ENCODE data around the gene ZNF618.

ZNF618 gene

DNA sequence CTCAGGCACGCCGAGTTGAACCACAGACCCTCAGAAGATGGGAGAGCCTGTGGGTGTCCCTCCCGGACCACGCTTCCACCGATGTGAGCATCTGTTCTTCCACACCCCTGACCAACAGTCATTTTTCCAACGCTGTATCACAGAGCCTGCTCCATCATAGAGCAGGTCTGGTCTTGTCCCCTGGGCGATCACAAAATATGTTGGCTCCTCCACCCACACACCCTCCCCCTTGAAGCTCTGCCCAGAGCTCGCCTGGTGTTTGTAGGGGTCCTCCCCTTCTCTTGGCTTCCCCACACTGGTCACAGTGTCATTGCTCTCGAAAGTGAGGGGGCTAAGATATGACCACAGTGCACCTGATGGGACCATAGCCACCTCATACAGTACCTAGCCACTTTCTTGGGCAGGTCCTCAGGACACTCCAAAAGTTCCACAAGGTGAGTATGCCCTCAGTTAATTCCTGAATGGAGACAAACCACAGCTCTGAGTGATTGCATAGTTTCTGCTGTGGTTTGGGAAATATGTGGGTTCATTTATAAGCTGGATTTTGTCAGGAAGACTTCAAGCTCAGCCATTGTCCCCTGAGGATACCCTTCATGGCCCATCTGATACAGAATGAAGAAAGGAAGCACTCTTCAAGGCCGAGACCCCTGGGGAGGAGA lies 3.5 kb upstream of the ZNF618 start:
- no peak for DNase-seq (ENCODE audit: low read depth)
- H3K4me3 ChIP-seq (ENCODE audit: low read depth, low read length), result no peak overlapping the region
- TF ChIP-seq CTCF (IDR thresholded peaks at IDR 0.05; ENCODE audit: low read depth, low read length, missing control alignments), result no peak

DNA sequence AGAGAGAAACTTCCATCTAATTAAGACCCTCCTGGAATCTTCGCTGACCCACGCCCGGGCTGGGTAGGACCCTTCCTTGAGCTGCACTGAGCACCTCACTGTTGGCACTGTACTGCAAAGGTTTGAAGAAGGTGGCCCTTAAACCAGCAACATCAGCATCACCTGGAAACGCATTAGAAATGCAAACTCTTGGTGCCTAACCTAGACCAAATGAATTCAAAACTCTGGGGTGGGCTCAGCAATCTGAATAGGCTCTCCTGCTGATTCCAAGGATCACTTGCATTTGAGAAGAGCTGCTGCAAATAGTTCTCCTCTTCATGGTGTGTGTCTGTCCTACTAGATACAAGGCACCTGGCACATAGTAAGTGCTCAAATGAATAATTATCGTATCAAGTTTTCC lies 2.7 kb upstream of the ZNF618 start:
- H3K4me3 ChIP-seq (ENCODE audit: low read depth, low read length), result no peak overlapping the region
- TF ChIP-seq CTCF (IDR thresholded peaks at IDR 0.05; ENCODE audit: low read depth, low read length, missing control alignments), result no peak
- no peak for DNase-seq (ENCODE audit: low read depth)

GRCh38 chr9:113873926-113874325 lies 2.2 kb upstream of the ZNF618 start:
- H3K4me3 ChIP-seq (ENCODE audit: low read depth, low read length), result no peak overlapping the region
- no peak for TF ChIP-seq CTCF (IDR thresholded peaks at IDR 0.05; ENCODE audit: low read depth, low read length, missing control alignments)
- DNase-seq (ENCODE audit: low read depth), result no peak

GRCh38 chr9:113875459-113876150 lies 504 bp upstream of the ZNF618 start:
- TF ChIP-seq CTCF (IDR thresholded peaks at IDR 0.05; ENCODE audit: low read depth, low read length, missing control alignments), result no peak
- no peak overlapping the region for H3K4me3 ChIP-seq (ENCODE audit: low read depth, low read length)
- DNase-seq (ENCODE audit: low read depth), result no peak

DNA sequence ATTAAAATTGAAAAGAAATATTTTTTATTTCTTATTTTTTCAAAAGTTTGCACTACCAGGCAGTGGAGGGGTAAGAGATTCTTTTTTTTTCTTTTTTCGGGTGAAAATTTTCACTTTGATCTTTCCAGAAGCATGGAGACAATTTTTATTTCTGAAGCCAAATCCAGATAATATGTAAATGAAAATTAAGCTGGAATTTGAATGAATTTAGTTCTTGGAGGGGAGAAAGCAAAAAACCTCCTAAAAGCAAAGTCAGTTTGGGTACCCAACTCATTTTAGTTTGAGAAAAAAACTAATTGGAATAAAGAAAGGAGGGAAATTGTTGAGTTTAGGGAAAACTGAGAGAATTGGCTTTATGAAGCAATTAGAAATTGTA lies 872 bp downstream of the ZNF618 start:
- H3K4me3 ChIP-seq (ENCODE audit: low read depth, low read length), result no peak overlapping the region

GRCh38 chr9:113879318-113879717 lies 3.2 kb downstream of the ZNF618 start:
- no peak overlapping the region for H3K4me3 ChIP-seq (ENCODE audit: low read depth, low read length)
- no peak for DNase-seq (ENCODE audit: low read depth)
- TF ChIP-seq CTCF (IDR thresholded peaks at IDR 0.05; ENCODE audit: low read depth, low read length, missing control alignments), result no peak

More for the DNA sequence above, 872 bp downstream of the ZNF618 start:
- no peak for TF ChIP-seq CTCF (IDR thresholded peaks at IDR 0.05; ENCODE audit: low read depth, low read length, missing control alignments)
- no peak for DNase-seq (ENCODE audit: low read depth)

DNA sequence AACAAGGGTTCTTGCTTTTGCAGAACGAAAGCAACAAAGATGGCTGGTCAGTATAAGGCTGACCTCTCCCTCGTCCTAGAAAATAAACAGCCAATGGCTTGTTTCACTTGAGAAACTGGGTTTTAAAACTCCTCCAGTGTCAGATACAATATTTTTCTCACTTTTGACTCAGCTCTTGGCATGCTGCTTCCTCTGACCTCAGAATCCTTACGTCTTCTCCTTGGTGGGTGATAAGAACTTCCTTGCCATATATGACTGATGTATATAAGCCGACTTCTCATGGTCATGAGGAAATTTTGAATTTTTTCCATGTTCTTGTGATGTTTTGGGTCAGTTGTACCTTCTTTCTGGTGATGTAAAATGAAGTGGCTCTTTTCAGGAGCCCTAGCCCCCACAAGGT lies 3.8 kb downstream of the ZNF618 start:
- H3K4me3 ChIP-seq (ENCODE audit: low read depth, low read length), result no peak overlapping the region
- TF ChIP-seq CTCF (IDR thresholded peaks at IDR 0.05; ENCODE audit: low read depth, low read length, missing control alignments), result no peak
- no peak for DNase-seq (ENCODE audit: low read depth)

Measured in GM12864 (cell line).